Nephron (organoid): ENCODE results near the gene RCVRN.

Source experiments
- H3K27ac Mint-ChIP-seq, 3 experiments: 2 replicates each; pipeline ENCODE4 v1.8.0; 2020; ENCODE audit warnings: mixed read lengths in 3 of 3, mild to moderate bottlenecking in 2 of 3, moderate library complexity in 1 of 3
- H3K27me3 Mint-ChIP-seq: 2 replicates; pipeline ENCODE4 v1.8.0; 2021; ENCODE audit warnings: low read depth, mild to moderate bottlenecking, moderate library complexity, mixed read lengths
- H3K36me3 Mint-ChIP-seq: 2 replicates; pipeline ENCODE4 v1.8.0; 2020; ENCODE audit warnings: low read depth, mixed read lengths
- H3K4me1 Mint-ChIP-seq: 2 replicates; pipeline ENCODE4 v1.8.0; 2020; ENCODE audit warnings: mixed read lengths
- H3K4me3 Mint-ChIP-seq, 3 experiments: 2 replicates each; pipeline ENCODE4 v1.8.0; 2020; ENCODE audit warnings: mild to moderate bottlenecking in 3 of 3, mixed read lengths in 3 of 3, moderate library complexity in 2 of 3
- H3K9me3 Mint-ChIP-seq: 2 replicates; pipeline ENCODE4 v1.8.0; 2020; ENCODE audit warnings: mixed read lengths
- TF ChIP-seq, protein P1 (sequence below), 3 experiments: fragments of 200-600 bp; sonication (generic); IDR thresholded peaks; one replicate each; pipeline ENCODE4 v1.5.0; 2021; ENCODE audit warnings: antibody characterized with exemption in 3 of 3; ENCODE audit not compliant: unreplicated experiment in 3 of 3

The RCVRN gene

GRCh38 chr17:9859781-9860180, 45.3 kb downstream of the RCVRN start:
- H3K4me1 Mint-ChIP-seq, result no peaks in the 10 kb centered on the region
- H3K36me3 Mint-ChIP-seq, result no peaks in the 10 kb centered on the region
- peaks cover 37% of the 10 kb centered on the region for H3K9me3 Mint-ChIP-seq
- TF ChIP-seq, protein P1, sequence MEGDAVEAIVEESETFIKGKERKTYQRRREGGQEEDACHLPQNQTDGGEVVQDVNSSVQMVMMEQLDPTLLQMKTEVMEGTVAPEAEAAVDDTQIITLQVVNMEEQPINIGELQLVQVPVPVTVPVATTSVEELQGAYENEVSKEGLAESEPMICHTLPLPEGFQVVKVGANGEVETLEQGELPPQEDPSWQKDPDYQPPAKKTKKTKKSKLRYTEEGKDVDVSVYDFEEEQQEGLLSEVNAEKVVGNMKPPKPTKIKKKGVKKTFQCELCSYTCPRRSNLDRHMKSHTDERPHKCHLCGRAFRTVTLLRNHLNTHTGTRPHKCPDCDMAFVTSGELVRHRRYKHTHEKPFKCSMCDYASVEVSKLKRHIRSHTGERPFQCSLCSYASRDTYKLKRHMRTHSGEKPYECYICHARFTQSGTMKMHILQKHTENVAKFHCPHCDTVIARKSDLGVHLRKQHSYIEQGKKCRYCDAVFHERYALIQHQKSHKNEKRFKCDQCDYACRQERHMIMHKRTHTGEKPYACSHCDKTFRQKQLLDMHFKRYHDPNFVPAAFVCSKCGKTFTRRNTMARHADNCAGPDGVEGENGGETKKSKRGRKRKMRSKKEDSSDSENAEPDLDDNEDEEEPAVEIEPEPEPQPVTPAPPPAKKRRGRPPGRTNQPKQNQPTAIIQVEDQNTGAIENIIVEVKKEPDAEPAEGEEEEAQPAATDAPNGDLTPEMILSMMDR (IDR thresholded peaks at IDR 0.05; ENCODE audit: unreplicated experiment in 3 of 3), result no peak
- no peak overlapping the region for H3K27ac Mint-ChIP-seq
- H3K4me3 Mint-ChIP-seq, result no peak overlapping the region
- peaks cover 5% of the 10 kb centered on the region for H3K27me3 Mint-ChIP-seq

GRCh38 chr17:9855036-9855435, 50.0 kb downstream of the RCVRN start:
- H3K36me3 Mint-ChIP-seq, result no peaks in the 10 kb centered on the region
- peaks cover 4% of the 10 kb centered on the region for H3K27me3 Mint-ChIP-seq
- no peak overlapping the region for H3K27ac Mint-ChIP-seq
- H3K4me1 Mint-ChIP-seq, result no peaks in the 10 kb centered on the region
- peaks cover 23% of the 10 kb centered on the region for H3K9me3 Mint-ChIP-seq
- TF ChIP-seq, protein P1 (IDR thresholded peaks at IDR 0.05; ENCODE audit: unreplicated experiment in 3 of 3), result no peak
- no peak overlapping the region for H3K4me3 Mint-ChIP-seq

DNA sequence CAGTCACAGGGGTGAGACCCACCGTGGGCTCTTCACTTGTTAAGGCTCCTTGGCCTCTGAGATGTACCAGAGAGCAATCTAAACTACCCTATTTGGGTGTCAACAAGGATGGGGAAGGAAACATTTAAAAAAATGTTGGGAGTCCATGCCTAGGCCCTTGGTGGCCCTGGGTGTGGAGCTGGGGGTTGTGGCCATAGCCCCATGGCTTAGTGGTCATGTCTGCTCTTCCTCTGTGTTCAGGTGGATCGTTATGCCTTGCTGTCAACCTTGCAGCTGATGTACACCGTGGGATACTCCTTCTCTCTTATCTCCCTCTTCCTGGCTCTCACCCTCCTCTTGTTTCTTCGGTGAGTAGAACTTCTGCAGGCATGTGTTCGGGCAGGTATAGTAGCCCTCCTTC, 50.8 kb downstream of the RCVRN start:
- Mint-ChIP-seq H3K27ac (no peak overlapping the region), H3K9me3 (peaks cover 20% of the 10 kb centered on the region), H3K36me3 (no peaks in the 10 kb centered on the region), H3K27me3 (peaks cover 4% of the 10 kb centered on the region), H3K4me1 (no peaks in the 10 kb centered on the region), H3K4me3 (no peak overlapping the region)
- TF ChIP-seq, protein P1 (IDR thresholded peaks at IDR 0.05; ENCODE audit: unreplicated experiment in 3 of 3), result no peak

DNA sequence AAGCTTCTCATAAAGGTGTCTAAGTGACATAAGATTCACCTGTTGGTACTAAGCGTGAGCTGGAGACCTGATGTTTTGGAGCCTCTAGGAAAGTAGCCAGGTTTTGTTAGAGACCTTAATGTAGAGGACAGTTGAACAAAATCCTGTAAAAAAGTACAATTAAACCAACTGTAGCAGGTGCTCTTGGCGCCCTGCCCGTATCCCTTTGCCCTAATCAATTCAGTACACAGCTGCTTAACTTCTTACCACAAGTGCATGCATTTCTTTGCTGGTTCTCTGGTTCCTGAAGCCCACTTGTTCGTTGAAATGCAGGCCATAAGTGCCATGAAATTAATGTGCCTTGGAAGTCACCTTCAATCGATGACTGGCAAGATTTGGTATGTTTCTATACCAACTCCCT, 54.9 kb downstream of the RCVRN start:
- TF ChIP-seq, protein P1 (IDR thresholded peaks at IDR 0.05; ENCODE audit: unreplicated experiment in 3 of 3), result no peak
- Mint-ChIP-seq H3K4me3 (no peak overlapping the region), H3K9me3 (peaks cover 6% of the 10 kb centered on the region), H3K36me3 (no peaks in the 10 kb centered on the region), H3K27ac (no peak overlapping the region), H3K27me3 (peaks cover 4% of the 10 kb centered on the region), H3K4me1 (no peaks in the 10 kb centered on the region)
